ENCODE data around the gene TNFAIP3.

The TNFAIP3 gene

GRCh38 chr6:137845460-137845859, 21.6 kb upstream of the TNFAIP3 start:
- DNase-seq, result no peak

- DNase-seq, result no peak
These were observed 20.8 kb upstream of the TNFAIP3 start for GRCh38 chr6:137846274-137846673.

- DNase-seq, result peak; percentile 36 to 85
These were observed 20.2 kb upstream of the TNFAIP3 start for GRCh38 chr6:137846772-137847313.

- no peak for DNase-seq
These were observed 19.3 kb upstream of the TNFAIP3 start for GRCh38 chr6:137847748-137848147.

GRCh38 chr6:137848672-137849071, 18.4 kb upstream of the TNFAIP3 start:
- DNase-seq, result no peak

- DNase-seq, result no peak
These were observed 17.7 kb upstream of the TNFAIP3 start for GRCh38 chr6:137849181-137849980.

GRCh38 chr6:137849981-137850714, 16.9 kb upstream of the TNFAIP3 start:
- no peak for DNase-seq

- DNase-seq, result no peak
These were observed 16.1 kb upstream of the TNFAIP3 start for GRCh38 chr6:137850816-137851602.

GRCh38 chr6:137851669-137852068, 15.4 kb upstream of the TNFAIP3 start:
- no peak for DNase-seq

GRCh38 chr6:137852346-137852745, 14.7 kb upstream of the TNFAIP3 start:
- no peak for DNase-seq

- DNase-seq, result no peak
These were observed 14.2 kb upstream of the TNFAIP3 start for GRCh38 chr6:137852811-137853210.

- DNase-seq, result no peak
These were observed 13.4 kb upstream of the TNFAIP3 start for GRCh38 chr6:137853569-137854213.

- DNase-seq, result no peak
These were observed 10.7 kb upstream of the TNFAIP3 start for GRCh38 chr6:137856138-137856898.

GRCh38 chr6:137859025-137859424, 8.0 kb upstream of the TNFAIP3 start:
- no peak for DNase-seq

GRCh38 chr6:137860394-137861005, 6.6 kb upstream of the TNFAIP3 start:
- no peak for DNase-seq

GRCh38 chr6:137861550-137862337, 5.3 kb upstream of the TNFAIP3 start:
- DNase-seq, result no peak

- no peak for DNase-seq
These were observed 4.5 kb upstream of the TNFAIP3 start for GRCh38 chr6:137862419-137863090.

- DNase-seq, result no peak
These were observed 3.8 kb upstream of the TNFAIP3 start for GRCh38 chr6:137863091-137863797.

- no peak for DNase-seq
These were observed 2.1 kb upstream of the TNFAIP3 start for GRCh38 chr6:137864812-137865508.

All from CD4-positive, alpha-beta T cell treated with Interleukin-4 for 1 hour (primary cell).